Measurements from ENCODE around the gene ENOX1.

- TF ChIP-seq CTCF (conservative IDR thresholded peaks at IDR 0.05; ENCODE audit: low read depth, low read length) (no peak), EZH2 (IDR thresholded peaks at IDR 0.05; ENCODE audit: low read length, unreplicated experiment) (no peak)
Observed at GRCh38 chr13:43629691-43630480, 156.9 kb downstream of the ENOX1 start.
